Breast epithelium (tissue), 3 donors: Measurements from ENCODE around the gene NTSR1.

ENCODE experiments used
- CTCF ChIP-seq, 3 donors: fragments of 450-650 bp; IDR thresholded peaks; one replicate each; pipeline ENCODE4 v1.5.1; 2016 to 2017; ENCODE audit warnings: antibody characterized with exemption in 3 of 3, mild to moderate bottlenecking in 3 of 3, moderate library complexity in 3 of 3
- POLR2A ChIP-seq: fragments of 450-650 bp; IDR thresholded peaks from one replicate; pipeline ENCODE4 v1.6.1; 2016; ENCODE audit warnings: antibody characterized with exemption, mild to moderate bottlenecking, moderate library complexity
- POLR2AphosphoS5 ChIP-seq, 3 donors: sonication (generic); formaldehyde crosslinking; IDR thresholded peaks; one replicate each; pipeline ENCODE4 v1.6.1; 2017; ENCODE audit warnings: antibody characterized with exemption in 3 of 3

GRCh38 chr20:62717933-62718332 is 9.3 kb downstream of the NTSR1 start:
- no peak for TF ChIP-seq CTCF (IDR thresholded peaks at IDR 0.05)
- no peak for TF ChIP-seq POLR2A
- no peak for TF ChIP-seq POLR2AphosphoS5 (IDR thresholded peaks at IDR 0.05)
